Thyroid gland (tissue), 4 donors: ENCODE measurements around the gene CCNL1. TPM values are rescaled to one million over a fixed set of nuclear protein-coding genes. Genes with fewer than 3 reads are reported as not detected.

Experiments used
- DNase-seq, 2 donors: peaks; one replicate each; pipeline ENCODE4 v3.0.0-alpha.2; 2019
- H3K27ac ChIP-seq, 3 donors: fragments of 200-600 bp; sonication (generic); 1 replicate in 2 of 3; 2 replicates in 1 of 3; pipeline ENCODE4 v1.5.1; 2016 to 2019; ENCODE audit warnings: mild to moderate bottlenecking in 1 of 3, moderate library complexity in 1 of 3
- H3K27me3 ChIP-seq: fragments of 200-600 bp; sonication (generic); one replicate; pipeline ENCODE4 v1.5.1; 2019
- H3K36me3 ChIP-seq, 2 donors: fragments of 200-600 bp; sonication (generic); one replicate each; pipeline ENCODE4 v1.5.1; 2016 to 2019
- H3K4me1 ChIP-seq, 2 donors: fragments of 200-600 bp; sonication (generic); one replicate each; pipeline ENCODE4 v1.5.1; 2017 to 2019
- H3K4me3 ChIP-seq, 3 donors: fragments of 200-600 bp; sonication (generic); replicated peaks in 1 of 3; 1 replicate in 2 of 3; 2 replicates in 1 of 3; pipeline ENCODE4 v1.5.1; 2016; ENCODE audit warnings: mild to moderate bottlenecking in 1 of 3
- H3K9me3 ChIP-seq: fragments of 200-600 bp; sonication (generic); one replicate; pipeline ENCODE4 v1.5.1; 2017
- POLR2A ChIP-seq, 2 donors: fragments of 450-650 bp; IDR thresholded peaks; one replicate each; pipeline ENCODE4 v1.6.1; 2017; ENCODE audit warnings: antibody characterized with exemption in 2 of 2, mild to moderate bottlenecking in 2 of 2, moderate library complexity in 1 of 2
- WGBS, 2 donors: methylation state at CpG; one replicate each; pipeline ENCODE4 v1.1.5; 2017; 5-methylcytosine and 5-hydroxymethylcytosine counted together
- intact Hi-C: fragments of 100-400 bp; cut with DNase I; formaldehyde crosslinking; loops from one replicate; pipeline ENCODE4 v1.15.1; 2023
- total RNA-seq, 4 donors: library from RNA; depleted of rRNA; stranded (reverse); fragments of >200 nt; gene quantifications; one replicate each; pipeline ENCODE4 v1.2.3, GENCODE V29; 2016
- TF ChIP-seq, protein P1 (sequence below), 6 experiments: fragments of 200-600 bp in 3 of 6; fragments of 450-650 bp in 3 of 6; sonication (generic) in 3 of 6; IDR thresholded peaks; one replicate each; pipeline ENCODE4 v1.5.1; 2016 to 2019; ENCODE audit warnings: antibody characterized with exemption in 6 of 6, mild to moderate bottlenecking in 2 of 6, inconsistent platforms in 1 of 6, moderate library complexity in 1 of 6

CCNL1 gene
- total RNA-seq, 4 donors from 2014 or later, result 142 to 375 (median 227) TPM

DNA sequence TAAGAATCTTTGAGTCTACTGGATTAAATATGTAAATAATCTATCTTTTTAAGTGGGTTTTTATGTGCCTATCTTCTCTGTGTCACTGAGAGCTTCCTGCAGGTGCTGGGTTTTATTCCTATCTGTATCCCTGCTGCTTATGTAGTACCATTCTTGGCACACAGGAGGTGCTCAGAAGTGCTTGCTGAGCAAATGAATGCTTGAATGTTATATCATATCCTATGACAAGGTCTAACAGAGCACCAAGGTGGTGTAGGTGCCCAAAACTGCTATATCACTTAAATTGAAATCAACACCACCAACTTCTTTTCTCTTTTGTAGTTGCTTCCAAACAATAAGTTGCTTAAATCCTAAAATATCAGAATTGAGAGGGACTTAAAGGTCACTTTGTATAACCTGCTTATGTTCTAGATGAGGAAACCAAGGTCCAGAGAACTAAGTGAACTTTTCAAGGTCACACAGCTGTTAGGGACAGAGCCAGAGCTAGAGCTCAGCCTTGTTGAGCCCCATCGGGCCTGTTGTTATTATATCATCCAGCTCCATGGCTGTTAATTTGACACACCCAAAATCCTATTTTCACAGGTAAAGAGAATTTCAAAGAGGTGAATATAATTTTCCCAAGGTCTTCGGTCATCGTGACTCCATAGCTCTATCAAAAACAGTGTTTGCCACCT lies 46.0 kb downstream of the CCNL1 start:
- H3K9me3 ChIP-seq, result no peaks in the 10 kb centered on the region
- H3K27me3 ChIP-seq, result no peaks in the 10 kb centered on the region
- TF ChIP-seq, protein P1, sequence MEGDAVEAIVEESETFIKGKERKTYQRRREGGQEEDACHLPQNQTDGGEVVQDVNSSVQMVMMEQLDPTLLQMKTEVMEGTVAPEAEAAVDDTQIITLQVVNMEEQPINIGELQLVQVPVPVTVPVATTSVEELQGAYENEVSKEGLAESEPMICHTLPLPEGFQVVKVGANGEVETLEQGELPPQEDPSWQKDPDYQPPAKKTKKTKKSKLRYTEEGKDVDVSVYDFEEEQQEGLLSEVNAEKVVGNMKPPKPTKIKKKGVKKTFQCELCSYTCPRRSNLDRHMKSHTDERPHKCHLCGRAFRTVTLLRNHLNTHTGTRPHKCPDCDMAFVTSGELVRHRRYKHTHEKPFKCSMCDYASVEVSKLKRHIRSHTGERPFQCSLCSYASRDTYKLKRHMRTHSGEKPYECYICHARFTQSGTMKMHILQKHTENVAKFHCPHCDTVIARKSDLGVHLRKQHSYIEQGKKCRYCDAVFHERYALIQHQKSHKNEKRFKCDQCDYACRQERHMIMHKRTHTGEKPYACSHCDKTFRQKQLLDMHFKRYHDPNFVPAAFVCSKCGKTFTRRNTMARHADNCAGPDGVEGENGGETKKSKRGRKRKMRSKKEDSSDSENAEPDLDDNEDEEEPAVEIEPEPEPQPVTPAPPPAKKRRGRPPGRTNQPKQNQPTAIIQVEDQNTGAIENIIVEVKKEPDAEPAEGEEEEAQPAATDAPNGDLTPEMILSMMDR (IDR thresholded peaks at IDR 0.05), result no peak
- no peak for TF ChIP-seq POLR2A (IDR thresholded peaks at IDR 0.05)
- H3K4me1 ChIP-seq, result no peaks in the 10 kb centered on the region
- 90% methylated on average over 3 of the region's 3 CpGs for WGBS, 2 donors
- DNase-seq, result no peak
- no peak overlapping the region for H3K4me3 ChIP-seq
- intact Hi-C loops, result no loop called here
- H3K36me3 ChIP-seq, result no peaks in the 10 kb centered on the region
- H3K27ac ChIP-seq, result no peak overlapping the region

- TF ChIP-seq, protein P1 (IDR thresholded peaks at IDR 0.05), result no peak
- no peak for TF ChIP-seq POLR2A (IDR thresholded peaks at IDR 0.05)
- Histone ChIP-seq H3K27ac (no peak overlapping the region), H3K36me3 (no peaks in the 10 kb centered on the region), H3K9me3 (no peaks in the 10 kb centered on the region), H3K27me3 (no peaks in the 10 kb centered on the region), H3K4me1 (peaks cover 0 to 4% of the 10 kb centered on the region in 2 donors), H3K4me3 (no peak overlapping the region)
- intact Hi-C loops, result no loop called here
- WGBS, 2 donors, result 89 to 90% methylated on average over 4 of the region's 4 CpGs
- DNase-seq, result no peak
Measured at GRCh38 chr3:157112536-157112935, 47.4 kb downstream of the CCNL1 start.

GRCh38 chr3:157111518-157111917 lies 48.4 kb downstream of the CCNL1 start:
- H3K27me3 ChIP-seq, result no peaks in the 10 kb centered on the region
- intact Hi-C loops, result no loop called here
- WGBS, 2 donors, result 71 to 77% methylated on average over 2 of the region's 2 CpGs
- H3K4me1 ChIP-seq, result peaks cover 0 to 7% of the 10 kb centered on the region in 2 donors
- TF ChIP-seq, protein P1 (IDR thresholded peaks at IDR 0.05), result no peak
- no peak for TF ChIP-seq POLR2A (IDR thresholded peaks at IDR 0.05)
- no peaks in the 10 kb centered on the region for H3K9me3 ChIP-seq
- H3K27ac ChIP-seq, result no peak overlapping the region
- DNase-seq, result no peak
- no peaks in the 10 kb centered on the region for H3K36me3 ChIP-seq
- H3K4me3 ChIP-seq, result no peak overlapping the region

DNA sequence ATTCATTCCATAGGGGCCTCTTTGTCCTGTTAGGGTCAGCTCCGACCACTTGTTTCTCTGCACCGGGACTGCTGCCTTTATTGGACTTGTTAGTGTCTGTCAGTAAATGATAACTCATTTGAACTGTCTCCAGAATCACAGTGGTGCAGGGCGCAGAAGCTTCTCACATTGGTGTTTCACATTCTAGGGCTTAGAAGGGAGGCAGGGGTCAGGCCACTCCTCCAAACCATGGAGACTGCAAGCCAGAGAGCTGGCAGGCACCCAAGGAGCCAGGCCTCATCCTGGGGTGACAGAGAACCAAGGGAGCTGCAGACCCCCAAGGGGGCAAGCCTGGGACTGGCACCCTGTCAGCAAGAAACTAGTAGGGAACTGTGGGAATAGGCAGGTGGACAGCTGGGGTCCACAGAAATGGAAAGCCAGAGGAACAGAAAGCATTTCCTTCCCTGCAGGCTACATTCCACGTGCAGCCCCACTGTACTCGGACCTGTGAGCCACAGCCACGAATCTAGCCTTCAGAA lies 49.1 kb downstream of the CCNL1 start:
- WGBS, 2 donors, result 72% methylated on average over 5 to 6 of the region's 6 CpGs
- DNase-seq, result no peak
- TF ChIP-seq, protein P1 (IDR thresholded peaks at IDR 0.05), result no peak
- no peak for TF ChIP-seq POLR2A (IDR thresholded peaks at IDR 0.05)
- no peak overlapping the region for H3K4me3 ChIP-seq
- no peaks in the 10 kb centered on the region for H3K9me3 ChIP-seq
- peaks cover 0 to 7% of the 10 kb centered on the region in 2 donors for H3K4me1 ChIP-seq
- no peaks in the 10 kb centered on the region for H3K36me3 ChIP-seq
- no peak overlapping the region for H3K27ac ChIP-seq
- intact Hi-C loops, result no loop called here
- H3K27me3 ChIP-seq, result no peaks in the 10 kb centered on the region
